Prostate gland (tissue), 2 donors: ENCODE results near the gene STOX1. TPM values are rescaled to one million over a fixed set of nuclear protein-coding genes. Genes with fewer than 3 reads are reported as not detected.
"Not testable (repeated sequence)": the region's sequence is repeated elsewhere in the genome, so short reads cannot be mapped to it uniquely, and the experiment has no call there.

Experiments used
- DNase-seq: peaks from one replicate; pipeline ENCODE4 v3.0.0-alpha.2; 2019; ENCODE audit warnings: low spot score
- H3K27ac ChIP-seq, 2 donors: fragments of 200-600 bp; sonication (generic); 2 replicates each; pipeline ENCODE4 v1.5.1; 2017 to 2019
- H3K27me3 ChIP-seq: fragments of 200-600 bp; sonication (generic); replicated peaks from 2 replicates; pipeline ENCODE4 v1.5.1; 2019; ENCODE audit not compliant: insufficient read depth
- H3K36me3 ChIP-seq, 2 donors: fragments of 200-600 bp; sonication (generic); 1 replicate in 1 of 2; 2 replicates in 1 of 2; pipeline versions ENCODE4 v1.5.1 to v1.8.1; 2017 to 2019
- H3K4me1 ChIP-seq: fragments of 200-600 bp; sonication (generic); replicated peaks from 2 replicates; pipeline ENCODE4 v1.5.1; 2019
- H3K4me3 ChIP-seq, 2 donors: fragments of 200-600 bp; sonication (generic); 2 replicates each; pipeline ENCODE4 v1.5.1; 2017 to 2019
- H3K9me3 ChIP-seq: fragments of 200-600 bp; sonication (generic); 2 replicates; pipeline ENCODE4 v1.5.1; 2017
- POLR2A ChIP-seq: fragments of 450-650 bp; IDR thresholded peaks from one replicate; pipeline ENCODE4 v1.6.1; 2016; ENCODE audit warnings: antibody characterized with exemption, mild to moderate bottlenecking
- POLR2AphosphoS5 ChIP-seq: sonication (generic); formaldehyde crosslinking; IDR thresholded peaks from one replicate; pipeline ENCODE4 v1.6.1; 2017; ENCODE audit warnings: antibody characterized with exemption
- WGBS: methylation state at CpG from one replicate; pipeline ENCODE4 v1.1.5; 2018; 5-methylcytosine and 5-hydroxymethylcytosine counted together
- intact Hi-C: fragments of 100-400 bp; cut with DNase I; formaldehyde crosslinking; loops from one replicate; pipeline ENCODE4 v1.14.2; 2022
- total RNA-seq, 2 donors: library from RNA; depleted of rRNA; stranded (reverse); fragments of >200 nt; gene quantifications; one replicate each; pipeline ENCODE4 v1.1.0, GENCODE V29; 2016
- TF ChIP-seq, protein P1 (sequence below), 4 experiments: fragments of 200-600 bp in 2 of 4; fragments of 450-650 bp in 2 of 4; sonication (generic) in 2 of 4; IDR thresholded peaks; 1 replicate in 3 of 4; 2 replicates in 1 of 4; pipeline ENCODE4 v1.5.1; 2016 to 2019; ENCODE audit warnings: antibody characterized with exemption in 4 of 4, mild to moderate bottlenecking in 2 of 4, moderate library complexity in 2 of 4

Gene STOX1
- total RNA-seq, 2 donors from 2014 or later = 4.7 to 9.2 TPM

DNA sequence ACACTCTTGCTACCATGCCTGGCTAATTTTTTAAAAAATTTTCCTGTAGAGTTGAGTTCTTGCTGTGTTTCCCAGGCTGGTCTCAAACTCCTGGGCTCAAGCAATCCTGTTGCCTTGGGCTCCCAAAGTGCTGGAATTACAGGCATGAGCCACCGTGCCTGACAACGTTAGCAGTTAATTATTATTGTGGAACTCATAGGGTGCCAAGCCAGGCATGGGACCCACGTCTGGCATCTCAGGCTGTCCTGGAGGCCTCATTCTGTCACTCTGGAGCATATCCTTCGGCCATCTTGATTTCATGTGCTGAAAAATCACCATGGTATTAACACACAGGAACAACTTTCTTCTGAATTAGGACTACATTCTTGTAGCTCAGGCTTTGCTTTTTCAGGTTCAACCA, 21.5 kb downstream of the STOX1 start:
- Histone ChIP-seq H3K4me1 (no peaks in the 10 kb centered on the region), H3K27ac (no peak overlapping the region), H3K9me3 (no peaks in the 10 kb centered on the region), H3K4me3 (no peak overlapping the region), H3K27me3 (no peaks in the 10 kb centered on the region), H3K36me3 (no peaks in the 10 kb centered on the region)
- no peak for TF ChIP-seq POLR2AphosphoS5
- TF ChIP-seq, protein P1, sequence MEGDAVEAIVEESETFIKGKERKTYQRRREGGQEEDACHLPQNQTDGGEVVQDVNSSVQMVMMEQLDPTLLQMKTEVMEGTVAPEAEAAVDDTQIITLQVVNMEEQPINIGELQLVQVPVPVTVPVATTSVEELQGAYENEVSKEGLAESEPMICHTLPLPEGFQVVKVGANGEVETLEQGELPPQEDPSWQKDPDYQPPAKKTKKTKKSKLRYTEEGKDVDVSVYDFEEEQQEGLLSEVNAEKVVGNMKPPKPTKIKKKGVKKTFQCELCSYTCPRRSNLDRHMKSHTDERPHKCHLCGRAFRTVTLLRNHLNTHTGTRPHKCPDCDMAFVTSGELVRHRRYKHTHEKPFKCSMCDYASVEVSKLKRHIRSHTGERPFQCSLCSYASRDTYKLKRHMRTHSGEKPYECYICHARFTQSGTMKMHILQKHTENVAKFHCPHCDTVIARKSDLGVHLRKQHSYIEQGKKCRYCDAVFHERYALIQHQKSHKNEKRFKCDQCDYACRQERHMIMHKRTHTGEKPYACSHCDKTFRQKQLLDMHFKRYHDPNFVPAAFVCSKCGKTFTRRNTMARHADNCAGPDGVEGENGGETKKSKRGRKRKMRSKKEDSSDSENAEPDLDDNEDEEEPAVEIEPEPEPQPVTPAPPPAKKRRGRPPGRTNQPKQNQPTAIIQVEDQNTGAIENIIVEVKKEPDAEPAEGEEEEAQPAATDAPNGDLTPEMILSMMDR (IDR thresholded peaks at IDR 0.05) = no peak
- TF ChIP-seq POLR2A = no peak
- 57% methylated on average over 4 of the region's 4 CpGs for WGBS
- intact Hi-C loops = no loop called here
- DNase-seq = no peak

DNA sequence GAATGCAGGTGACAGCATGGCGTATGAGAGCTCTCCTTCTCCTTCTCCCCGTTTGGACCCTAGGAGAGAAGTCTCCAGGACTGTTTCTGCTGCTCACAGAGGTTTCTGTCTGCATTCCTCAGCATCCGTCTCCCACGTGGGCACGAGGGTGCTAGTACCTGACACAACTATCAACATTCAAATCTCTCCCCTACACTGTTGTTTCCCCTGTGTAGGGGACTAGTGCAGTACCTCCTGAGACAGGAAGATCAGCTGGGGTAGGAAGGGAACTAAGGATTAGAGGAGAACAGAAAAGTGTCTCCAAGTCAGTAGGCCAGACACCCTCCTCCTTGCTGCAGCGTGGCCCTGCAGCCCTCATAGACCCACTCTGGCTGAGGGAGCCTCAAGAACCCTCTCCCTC, 29.0 kb downstream of the STOX1 start:
- TF ChIP-seq POLR2AphosphoS5 (no peak), POLR2A (no peak)
- TF ChIP-seq, protein P1 (IDR thresholded peaks at IDR 0.05) = no peak

DNA sequence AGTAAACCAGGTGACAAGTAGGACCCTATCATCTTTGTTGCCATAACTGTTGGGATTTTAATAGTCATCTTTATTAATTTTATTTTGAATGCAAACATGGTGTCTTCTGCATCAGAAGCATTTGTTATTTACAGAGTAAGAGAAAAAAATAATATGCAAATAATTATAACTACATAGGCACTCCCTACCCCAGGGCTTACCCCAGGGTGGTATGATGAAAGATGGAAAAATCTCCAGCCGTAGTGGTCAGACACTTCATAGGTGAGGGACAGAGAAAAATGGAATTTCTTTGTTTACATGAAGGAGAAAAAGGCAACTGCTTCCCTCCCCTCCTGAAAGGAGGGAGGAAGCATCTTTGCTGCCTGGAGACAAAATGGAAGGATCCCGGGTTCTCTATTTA, 29.7 kb downstream of the STOX1 start:
- WGBS = 74% methylated on average over 2 of the region's 2 CpGs
- Histone ChIP-seq H3K27me3 (no peaks in the 10 kb centered on the region), H3K4me3 (no peak overlapping the region), H3K36me3 (no peaks in the 10 kb centered on the region), H3K27ac (no peak overlapping the region), H3K4me1 (no peaks in the 10 kb centered on the region), H3K9me3 (peaks cover 3% of the 10 kb centered on the region)
- intact Hi-C loops = no loop called here
- DNase-seq = no peak
- TF ChIP-seq, protein P1 (IDR thresholded peaks at IDR 0.05) = no peak
- TF ChIP-seq POLR2AphosphoS5 = no peak
- no peak for TF ChIP-seq POLR2A

More for the DNA sequence above, 29.0 kb downstream of the STOX1 start:
- Histone ChIP-seq H3K9me3 (peaks cover 3% of the 10 kb centered on the region), H3K36me3 (no peaks in the 10 kb centered on the region), H3K27me3 (no peaks in the 10 kb centered on the region), H3K27ac (no peak overlapping the region), H3K4me1 (no peaks in the 10 kb centered on the region), H3K4me3 (no peak overlapping the region)
- WGBS = 67% methylated on average over 6 of the region's 6 CpGs
- intact Hi-C loops = no loop called here
- no peak for DNase-seq

DNA sequence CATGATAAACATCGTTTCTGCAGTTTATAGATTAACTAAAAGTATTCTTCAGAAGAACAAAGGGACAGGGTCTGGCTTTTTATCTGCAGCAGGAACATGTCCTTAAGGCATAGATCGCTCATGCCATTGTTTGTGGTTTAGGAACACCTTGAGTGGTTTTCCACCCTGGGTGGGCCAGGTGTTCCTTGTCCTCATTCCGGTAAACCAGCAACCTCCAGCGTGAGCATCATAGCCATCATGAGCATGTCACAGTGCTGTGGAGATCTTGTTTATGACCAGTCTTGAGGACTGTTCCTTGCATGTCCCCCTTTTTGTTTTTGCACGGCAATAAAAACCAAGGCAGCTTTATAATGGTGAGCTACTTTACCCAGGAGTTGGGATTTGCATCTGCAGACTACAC, 33.9 kb downstream of the STOX1 start:
- DNase-seq = no peak
- Histone ChIP-seq H3K4me1 (no peaks in the 10 kb centered on the region), H3K9me3 (peaks cover 3% of the 10 kb centered on the region), H3K36me3 (no peaks in the 10 kb centered on the region), H3K27me3 (no peaks in the 10 kb centered on the region), H3K4me3 (no peak overlapping the region), H3K27ac (no peak overlapping the region)
- intact Hi-C loops = no loop called here
- 93% methylated on average over 5 of the region's 5 CpGs for WGBS
- TF ChIP-seq, protein P1 (IDR thresholded peaks at IDR 0.05) = no peak
- TF ChIP-seq POLR2AphosphoS5 = no peak

DNA sequence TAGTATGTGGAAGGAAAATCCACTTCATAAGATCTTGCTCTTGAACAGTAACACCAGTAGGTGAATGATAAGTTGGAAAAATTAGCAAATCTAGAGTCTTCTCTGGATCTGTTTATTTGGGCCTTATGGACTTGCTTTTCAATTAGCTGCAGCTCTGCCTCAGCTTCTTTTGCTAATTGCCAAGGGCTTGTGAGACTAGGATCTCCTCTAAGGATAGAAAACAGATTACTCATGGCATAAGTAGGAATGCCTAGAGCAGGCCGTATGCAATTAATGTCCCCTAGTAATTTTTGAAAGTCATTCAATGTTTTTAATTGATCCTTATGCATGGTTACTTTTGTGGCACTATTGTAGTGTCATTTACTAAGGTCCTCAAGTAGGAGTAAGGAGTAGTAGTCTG, 37.3 kb downstream of the STOX1 start:
- intact Hi-C loops = no loop called here
- Histone ChIP-seq H3K27ac (no peak overlapping the region), H3K4me1 (no peaks in the 10 kb centered on the region), H3K9me3 (peaks cover 3% of the 10 kb centered on the region), H3K36me3 (no peaks in the 10 kb centered on the region), H3K27me3 (no peaks in the 10 kb centered on the region), H3K4me3 (no peak overlapping the region)
- TF ChIP-seq, protein P1 (IDR thresholded peaks at IDR 0.05) = no peak
- TF ChIP-seq POLR2AphosphoS5 = no peak
- no peak for TF ChIP-seq POLR2A
- 100% methylated on average over 1 of the region's 1 CpG for WGBS
- no peak for DNase-seq

DNA sequence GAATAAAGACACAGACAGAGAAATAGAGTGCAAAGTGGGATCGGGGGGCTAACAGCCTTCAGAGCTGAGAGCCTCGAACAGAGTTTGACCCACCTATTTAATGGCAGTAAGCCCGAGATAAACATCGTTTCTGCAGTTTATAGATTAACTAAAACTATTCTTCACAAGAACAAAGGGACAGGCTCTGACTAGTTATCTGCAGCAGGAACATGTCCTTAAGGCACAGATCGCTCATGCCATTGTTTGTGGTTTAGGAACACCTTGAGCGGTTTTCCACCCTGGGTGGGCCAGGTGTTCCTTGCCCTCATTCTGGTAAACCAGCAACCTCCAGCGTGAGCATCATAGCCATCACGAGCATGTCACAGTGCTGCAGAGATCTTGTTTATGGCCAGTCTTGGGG, 40.8 kb downstream of the STOX1 start:
- H3K27me3 ChIP-seq, intact Hi-C loops, H3K4me1 ChIP-seq, H3K9me3 ChIP-seq, H3K4me3 ChIP-seq, H3K27ac ChIP-seq, DNase-seq, H3K36me3 ChIP-seq: not testable (repeated sequence)
- 75% methylated on average over 6 of the region's 8 CpGs for whole genome bisulfite sequencing
